ENCODE measurements around the gene NUDT4.
A peak's percentile ranks its signal among the peaks of the same experiment; 100 is the strongest.

Gene NUDT4

GRCh38 chr12:93451423-93452158 is 73.9 kb downstream of the NUDT4 start:
- DNase-seq (ENCODE audit: low read depth) = no peak
- TF ChIP-seq CTCF (IDR thresholded peaks at IDR 0.05; ENCODE audit: low read length, missing control alignments) = no peak

GRCh38 chr12:93453633-93454032 is 75.9 kb downstream of the NUDT4 start:
- TF ChIP-seq CTCF (IDR thresholded peaks at IDR 0.05; ENCODE audit: low read length, missing control alignments) = no peak
- H3K4me3 ChIP-seq (replicated peaks; ENCODE audit: low read depth, low read length) = no peak overlapping the region
- DNase-seq (ENCODE audit: low read depth) = peak; percentile 28

More at GRCh38 chr12:93451423-93452158, 73.9 kb downstream of the NUDT4 start:
- no peak overlapping the region for H3K4me3 ChIP-seq (replicated peaks; ENCODE audit: low read depth, low read length)

GRCh38 chr12:93456077-93456476 is 78.4 kb downstream of the NUDT4 start:
- DNase-seq (ENCODE audit: low read depth) = no peak
- no peak for TF ChIP-seq CTCF (IDR thresholded peaks at IDR 0.05; ENCODE audit: low read length, missing control alignments)
- H3K4me3 ChIP-seq (replicated peaks; ENCODE audit: low read depth, low read length) = no peak overlapping the region

All from fibroblast of pulmonary artery (primary cell).